HG02759 (cell line): ENCODE data around the gene MED9.

Source experiments
- ATAC-seq: cut with Tn5 transposase; IDR thresholded peaks from one replicate; pipeline ENCODE4 v1.9.1; 2021; ENCODE audit warnings: mild to moderate bottlenecking, moderate library complexity; ENCODE audit not compliant: unreplicated experiment

The MED9 gene

DNA sequence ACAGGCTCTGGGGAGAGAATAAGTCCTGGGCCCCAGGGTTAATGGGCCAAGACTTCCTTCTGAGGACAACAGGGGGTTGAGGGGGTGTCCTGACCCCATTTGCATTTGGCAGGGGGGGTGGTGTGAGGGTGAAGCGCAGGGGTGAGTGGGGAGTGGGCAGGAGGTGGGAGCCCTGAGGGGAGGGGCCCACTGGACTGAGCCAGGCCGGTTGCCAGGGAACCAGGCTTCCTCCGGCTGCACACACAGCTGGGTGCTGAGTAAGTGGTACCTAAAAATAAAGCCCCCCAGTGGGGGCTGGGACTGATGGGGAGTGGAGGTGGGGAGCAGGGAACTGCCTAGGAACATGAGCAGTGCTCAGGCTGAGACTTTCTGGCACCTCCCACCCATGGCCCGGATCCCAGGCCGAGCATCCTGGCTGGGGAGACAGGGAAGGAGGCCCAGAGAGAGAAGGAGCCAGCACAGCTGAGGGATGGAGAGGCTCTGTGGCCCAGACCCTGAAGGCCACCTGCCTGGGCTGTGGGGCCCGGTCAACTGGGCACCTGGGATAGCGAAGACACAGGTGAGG is 26.8 kb downstream of the MED9 start:
- no peak for ATAC-seq

GRCh38 chr17:17504341-17505140 is 27.7 kb downstream of the MED9 start:
- no peak for ATAC-seq

DNA sequence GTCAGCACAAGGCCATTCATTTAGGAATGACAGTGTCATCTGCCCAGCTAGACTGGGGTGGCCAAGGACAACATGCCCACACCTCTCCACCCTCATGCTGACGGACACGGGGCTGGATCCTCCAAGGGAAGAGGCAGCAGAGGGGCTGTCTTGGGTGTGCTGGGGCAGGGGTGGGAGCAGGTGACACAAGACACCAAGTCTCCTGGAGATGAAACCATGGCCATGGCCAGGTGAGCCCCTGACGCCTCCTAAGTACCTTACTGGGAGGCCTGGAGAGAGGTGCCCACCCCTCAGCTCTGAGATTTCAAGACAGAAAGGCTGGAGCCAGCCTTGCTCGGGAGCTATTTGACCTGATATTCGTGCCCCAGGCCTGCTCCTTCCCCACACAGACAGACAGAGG is 28.4 kb downstream of the MED9 start:
- ATAC-seq = no peak

- no peak for ATAC-seq
Observed at GRCh38 chr17:17505610-17506171, 28.9 kb downstream of the MED9 start.

GRCh38 chr17:17506181-17506741 is 29.5 kb downstream of the MED9 start:
- ATAC-seq = no peak

DNA sequence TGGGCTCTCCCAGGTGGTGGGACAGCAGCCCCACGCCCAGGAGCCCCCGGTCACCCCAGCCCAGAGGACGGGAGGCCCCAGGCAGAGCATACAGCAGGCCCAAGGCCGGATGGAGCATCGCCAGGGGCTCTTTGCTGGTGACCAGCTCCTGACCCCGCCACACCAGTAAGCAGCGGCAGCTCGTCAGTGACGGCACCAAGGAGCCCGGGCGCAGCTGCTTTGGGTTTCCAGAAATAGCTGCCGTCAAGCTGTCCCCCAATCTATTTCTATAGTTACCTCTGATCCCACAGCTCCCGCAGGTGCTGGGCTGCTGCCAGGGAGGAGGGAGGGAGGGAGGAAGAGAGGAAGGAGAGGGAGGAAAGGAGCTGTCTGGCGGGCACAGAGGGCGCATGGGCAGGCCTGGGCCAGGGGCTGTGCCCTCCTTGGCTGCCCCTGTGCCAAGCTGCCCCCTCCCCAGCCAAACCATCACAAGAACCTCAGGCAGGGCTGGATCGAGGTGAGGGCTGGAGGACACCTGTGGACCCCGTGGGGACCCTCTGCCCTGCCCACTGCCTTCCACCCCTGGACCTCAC is 30.2 kb downstream of the MED9 start:
- ATAC-seq = no peak

- no peak for ATAC-seq
Observed at GRCh38 chr17:17507465-17508011, 30.7 kb downstream of the MED9 start.

GRCh38 chr17:17508019-17508535 is 31.3 kb downstream of the MED9 start:
- ATAC-seq = no peak

DNA sequence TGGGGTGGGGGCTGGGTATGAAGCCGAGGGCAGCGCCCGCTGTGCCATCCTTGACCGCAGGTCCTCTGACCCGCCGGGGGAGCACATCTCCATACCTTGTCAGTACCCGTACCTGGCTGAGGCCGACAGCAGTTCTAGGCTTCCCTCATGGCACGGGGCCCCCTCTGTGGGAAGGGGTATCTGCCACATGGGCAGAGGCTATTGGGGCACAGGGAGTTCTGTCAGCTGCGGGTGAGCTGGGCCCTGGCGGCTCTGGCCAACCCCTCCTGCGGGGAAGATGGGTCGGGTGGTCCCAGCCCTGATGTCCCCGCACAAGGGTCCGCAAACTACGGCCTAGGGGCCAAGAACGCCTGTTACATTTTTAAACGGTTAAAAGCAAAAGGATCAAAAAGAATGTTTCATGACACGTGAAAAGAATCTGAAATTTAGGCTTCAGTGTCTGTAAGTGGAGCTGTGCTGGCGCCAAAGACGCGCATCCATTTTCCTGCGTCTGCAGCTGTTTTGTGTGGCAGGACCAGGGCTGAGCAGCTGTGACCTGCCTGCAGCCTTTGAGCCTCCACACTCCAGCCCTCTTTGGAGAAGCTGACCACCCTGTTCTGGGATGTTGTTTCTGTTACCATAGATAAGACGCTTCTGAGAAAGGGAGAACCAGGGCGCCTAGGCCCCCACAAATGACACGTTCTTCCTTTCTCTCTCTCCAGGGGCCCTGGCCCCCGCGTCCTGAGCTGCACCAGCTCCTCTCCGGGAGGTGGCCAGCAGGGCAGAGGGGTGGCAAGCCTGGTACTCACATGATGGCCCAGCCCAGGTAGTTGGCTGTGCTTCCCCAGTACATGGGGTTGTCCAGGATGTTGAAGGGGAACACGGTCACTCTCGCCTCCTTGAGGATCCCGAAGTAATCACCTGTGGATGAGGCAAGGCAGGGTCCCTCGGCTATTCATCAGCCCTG is 32.1 kb downstream of the MED9 start:
- ATAC-seq = no peak

DNA sequence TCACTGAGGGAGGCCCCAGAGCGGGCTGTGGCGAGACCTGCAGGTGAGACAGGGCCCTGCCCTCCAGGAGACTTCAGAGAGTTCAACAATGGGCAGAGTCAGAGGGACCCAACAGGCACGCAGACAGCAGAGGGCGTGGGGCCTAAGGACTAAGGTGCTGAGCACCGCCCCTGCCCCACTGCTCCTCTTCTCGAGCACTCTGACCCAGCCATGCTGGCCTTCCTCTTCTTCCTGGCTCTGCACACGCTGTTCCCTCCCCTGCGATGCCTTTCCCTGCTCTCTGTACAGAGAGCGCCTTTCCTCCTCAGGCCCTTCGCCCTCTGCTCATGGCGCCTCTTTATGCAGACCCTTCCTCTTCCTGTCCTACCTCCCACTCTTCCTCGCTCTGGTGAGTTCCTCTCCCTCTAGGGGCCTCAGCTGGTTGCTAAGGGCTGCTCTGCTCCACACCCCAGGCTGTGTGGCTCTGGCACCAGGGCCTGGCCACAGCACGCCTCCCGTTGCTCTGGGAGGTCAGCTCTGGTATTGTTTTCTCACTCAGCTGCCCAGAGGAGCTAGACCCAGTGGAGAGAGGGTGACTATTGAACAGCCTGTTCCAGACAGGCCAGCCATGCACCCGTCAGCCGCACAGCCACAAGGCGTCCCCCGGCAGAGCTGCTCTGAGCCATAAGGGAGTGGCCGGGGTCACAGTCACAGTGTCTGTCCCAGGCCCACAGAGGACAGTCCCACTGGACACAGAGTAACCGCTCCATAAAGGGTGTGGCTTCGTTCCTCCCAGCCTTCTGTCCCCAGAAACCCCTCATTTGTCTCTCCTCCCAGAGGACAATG is 33.0 kb downstream of the MED9 start:
- no peak for ATAC-seq

DNA sequence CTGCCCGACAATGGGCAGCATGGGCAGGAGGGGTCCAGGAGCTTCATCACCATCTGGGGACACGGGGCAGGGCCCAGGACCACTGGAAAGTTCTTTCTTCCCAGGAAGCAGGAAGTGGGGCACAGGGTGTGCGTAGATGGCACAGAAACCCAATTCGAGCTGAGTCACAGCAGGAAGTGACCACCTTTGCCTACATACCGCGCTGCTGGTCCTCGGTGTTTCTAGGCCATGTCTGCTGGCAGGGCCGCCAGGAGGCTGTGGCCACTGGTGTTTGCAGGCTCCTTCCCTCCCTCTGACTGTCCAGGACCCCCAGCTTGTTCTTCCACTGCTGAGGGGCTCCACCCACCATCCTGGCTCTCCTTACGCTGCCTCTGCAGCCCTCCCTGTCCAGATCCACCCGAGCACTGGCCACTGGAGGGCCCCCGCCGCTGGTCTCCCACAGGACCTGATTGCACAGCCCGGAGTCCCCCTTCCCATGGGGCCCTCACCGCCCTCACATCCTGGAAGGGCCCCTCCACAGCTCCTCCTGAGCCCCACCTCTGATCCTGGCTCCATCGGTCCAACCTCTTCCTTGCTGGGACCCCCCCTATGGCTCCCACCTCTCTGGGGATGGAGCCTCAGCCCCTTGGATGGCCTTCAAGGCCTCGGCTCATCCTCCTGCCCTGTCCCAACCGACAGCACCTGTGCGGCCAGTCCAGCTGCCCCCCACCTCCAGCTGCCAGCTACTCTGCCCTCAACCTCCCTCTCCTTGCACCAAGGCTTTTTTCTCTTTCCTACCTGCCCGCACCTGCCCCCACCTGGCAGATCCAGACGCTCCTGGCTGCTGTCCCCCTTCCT is 33.9 kb downstream of the MED9 start:
- no peak for ATAC-seq

DNA sequence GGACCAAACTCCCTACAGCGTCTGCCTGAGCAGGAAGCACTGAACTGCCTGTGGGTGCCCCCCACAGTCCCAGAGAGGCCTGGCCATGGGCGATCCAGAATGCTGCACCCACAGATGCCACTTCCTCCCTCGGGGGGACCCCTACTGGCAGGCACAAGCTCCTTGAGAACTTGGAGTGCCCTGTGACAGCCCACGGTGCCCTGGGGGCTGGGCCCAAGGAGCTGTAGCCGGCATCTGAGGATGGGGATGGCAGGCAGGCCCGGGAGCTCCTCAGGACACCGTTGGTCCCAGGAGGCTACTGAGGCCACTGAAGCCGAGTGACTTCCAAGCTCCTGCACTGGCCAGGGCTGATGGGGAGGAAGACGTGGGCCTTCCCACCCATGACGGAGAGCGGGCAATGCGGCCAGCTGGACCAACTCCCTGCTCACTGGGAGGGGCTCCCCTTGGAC is 34.5 kb downstream of the MED9 start:
- no peak for ATAC-seq

DNA sequence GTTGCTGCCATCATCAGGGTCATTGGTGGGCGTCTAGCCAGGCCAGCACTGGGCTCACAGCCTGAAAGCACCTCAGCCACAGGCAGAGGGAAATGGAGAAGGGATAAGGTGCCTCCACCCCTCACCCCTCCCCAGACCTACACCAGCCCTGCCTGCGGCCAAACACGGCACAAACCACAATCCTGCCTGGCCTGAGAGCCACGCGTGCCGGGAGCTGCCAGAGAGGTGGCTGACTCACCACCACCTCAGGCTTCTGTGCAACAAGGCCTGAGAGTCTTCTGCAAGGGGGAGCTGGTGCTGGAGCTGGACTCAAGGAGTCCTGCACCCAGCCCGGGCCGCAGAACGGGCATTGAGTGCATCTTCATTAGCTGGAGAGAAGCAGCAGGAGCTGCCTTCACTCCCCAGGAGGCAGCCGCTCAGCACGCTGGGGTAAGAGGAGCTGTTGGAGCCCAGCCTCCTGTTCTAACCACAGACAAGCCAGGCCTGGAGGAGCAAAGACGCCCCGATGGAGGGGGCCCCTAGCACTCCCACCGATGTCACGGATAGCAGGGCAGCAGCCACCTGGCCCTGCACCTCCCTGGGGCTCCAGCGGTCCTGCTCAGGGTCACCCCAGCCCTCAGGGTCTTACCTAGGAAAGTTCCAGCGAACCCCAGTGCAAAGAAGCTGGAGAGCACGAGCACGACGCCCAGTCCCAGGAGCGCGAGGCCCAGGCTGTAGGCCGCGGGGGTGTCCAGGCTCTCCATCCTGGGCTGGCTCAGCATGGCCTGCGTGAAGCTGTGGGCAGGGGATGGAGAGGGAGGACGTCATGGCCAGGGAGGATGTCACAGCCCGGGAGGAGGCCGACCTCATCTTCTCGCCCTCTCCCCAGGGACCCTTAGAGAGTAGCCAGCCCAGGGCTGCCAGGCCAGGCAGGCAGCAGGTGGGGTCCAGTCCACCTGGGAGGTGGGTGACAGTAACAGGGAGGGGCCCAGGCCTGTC is 35.4 kb downstream of the MED9 start:
- no peak for ATAC-seq

- ATAC-seq = no peak
Observed at GRCh38 chr17:17512866-17513265, 36.1 kb downstream of the MED9 start.

- no peak for ATAC-seq
Observed at GRCh38 chr17:17513626-17514025, 36.8 kb downstream of the MED9 start.

GRCh38 chr17:17514361-17514992 is 37.7 kb downstream of the MED9 start:
- no peak for ATAC-seq
